Peyer's patch (tissue), 4 donors: ENCODE results near the gene ZGPAT.

Experiments
- POLR2A ChIP-seq, 2 donors: fragments of 450-650 bp; IDR thresholded peaks; one replicate each; pipeline ENCODE4 v1.5.1; 2017; ENCODE audit warnings: antibody characterized with exemption in 2 of 2, mild to moderate bottlenecking in 2 of 2, moderate library complexity in 2 of 2
- TF ChIP-seq, protein P1 (sequence below), 6 experiments: fragments of 450-650 bp in 4 of 6; fragments of 200-600 bp in 2 of 6; sonication (generic) in 1 of 6; IDR thresholded peaks; one replicate each; pipeline ENCODE4 v1.5.1; 2017 to 2019; ENCODE audit warnings: antibody characterized with exemption in 6 of 6, mild to moderate bottlenecking in 3 of 6, moderate library complexity in 1 of 6

GRCh38 chr20:63690003-63690897 lies 17.6 kb upstream of the ZGPAT start:
- TF ChIP-seq, protein P1, sequence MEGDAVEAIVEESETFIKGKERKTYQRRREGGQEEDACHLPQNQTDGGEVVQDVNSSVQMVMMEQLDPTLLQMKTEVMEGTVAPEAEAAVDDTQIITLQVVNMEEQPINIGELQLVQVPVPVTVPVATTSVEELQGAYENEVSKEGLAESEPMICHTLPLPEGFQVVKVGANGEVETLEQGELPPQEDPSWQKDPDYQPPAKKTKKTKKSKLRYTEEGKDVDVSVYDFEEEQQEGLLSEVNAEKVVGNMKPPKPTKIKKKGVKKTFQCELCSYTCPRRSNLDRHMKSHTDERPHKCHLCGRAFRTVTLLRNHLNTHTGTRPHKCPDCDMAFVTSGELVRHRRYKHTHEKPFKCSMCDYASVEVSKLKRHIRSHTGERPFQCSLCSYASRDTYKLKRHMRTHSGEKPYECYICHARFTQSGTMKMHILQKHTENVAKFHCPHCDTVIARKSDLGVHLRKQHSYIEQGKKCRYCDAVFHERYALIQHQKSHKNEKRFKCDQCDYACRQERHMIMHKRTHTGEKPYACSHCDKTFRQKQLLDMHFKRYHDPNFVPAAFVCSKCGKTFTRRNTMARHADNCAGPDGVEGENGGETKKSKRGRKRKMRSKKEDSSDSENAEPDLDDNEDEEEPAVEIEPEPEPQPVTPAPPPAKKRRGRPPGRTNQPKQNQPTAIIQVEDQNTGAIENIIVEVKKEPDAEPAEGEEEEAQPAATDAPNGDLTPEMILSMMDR (IDR thresholded peaks at IDR 0.05), result no peak
- TF ChIP-seq POLR2A (IDR thresholded peaks at IDR 0.05), result no peak
